Stomach (tissue), 4 donors: ENCODE measurements around the gene UMOD.

Source experiments
- CTCF ChIP-seq, 7 experiments: fragments of 450-650 bp in 4 of 7; fragments of 200-600 bp in 3 of 7; sonication (generic) in 3 of 7; IDR thresholded peaks; one replicate each; pipeline ENCODE4 v1.5.1; 2016 to 2019; ENCODE audit warnings: antibody characterized with exemption in 7 of 7, control low read depth in 2 of 7, mild to moderate bottlenecking in 1 of 7
- POLR2A ChIP-seq, 4 donors: fragments of 450-650 bp; IDR thresholded peaks; one replicate each; pipeline ENCODE4 v1.6.1; 2016; ENCODE audit warnings: antibody characterized with exemption in 4 of 4, control low read depth in 2 of 4, mild to moderate bottlenecking in 1 of 4, moderate library complexity in 1 of 4
- POLR2AphosphoS5 ChIP-seq, 3 donors: sonication (generic); formaldehyde crosslinking; IDR thresholded peaks; one replicate each; pipeline ENCODE4 v1.6.1; 2016; ENCODE audit warnings: antibody characterized with exemption in 3 of 3

GRCh38 chr16:20298452-20298851, 54.1 kb downstream of the UMOD start:
- TF ChIP-seq CTCF (IDR thresholded peaks at IDR 0.05) (no peak), POLR2A (IDR thresholded peaks at IDR 0.05) (no peak), POLR2AphosphoS5 (IDR thresholded peaks at IDR 0.05) (no peak)
